ENCODE data around the gene GPR75. TPM values are rescaled to one million over a fixed set of nuclear protein-coding genes. Genes with fewer than 3 reads are reported as not detected.

GPR75 gene
- total and polyA plus RNA-seq, 2 of the 8 experiments (the other 6 are each of a cell fraction or from before 2014, with no cell fraction given): 3.5 to 4.3 TPM

DNA sequence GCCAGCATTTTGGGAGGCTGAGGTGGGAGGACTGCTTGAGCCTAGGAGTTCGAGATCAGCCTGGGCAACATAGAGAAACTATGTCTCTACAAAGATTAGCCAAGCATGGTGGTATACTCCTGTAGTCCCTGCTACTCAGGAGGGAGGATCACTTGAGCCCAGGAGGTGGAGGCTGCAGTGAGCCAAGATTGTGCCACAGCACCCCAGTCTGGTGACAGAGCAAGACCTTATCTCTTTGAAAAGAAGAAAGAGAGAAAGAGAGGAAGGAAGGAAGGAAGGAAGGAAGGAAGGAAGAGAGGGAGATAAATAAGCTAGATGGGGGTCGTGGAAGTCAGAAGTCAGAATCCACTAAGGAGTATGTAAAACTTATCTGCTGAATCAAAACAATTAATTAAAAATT, 16.2 kb downstream of the GPR75 start:
- no peak overlapping the region for H3K14ac ChIP-seq (ENCODE audit: insufficient read length)
- H4K8ac ChIP-seq (ENCODE audit: extremely low read depth, insufficient read depth, low read length): no peak overlapping the region
- H3K23me2 ChIP-seq (ENCODE audit: low read depth, low read length): no peaks in the 10 kb centered on the region; the same call in 1 of the 2 replicates
- H4K5ac ChIP-seq (ENCODE audit: insufficient read length, low read depth, low read length): no peak overlapping the region
- no peaks in the 10 kb centered on the region for H3K27me3 ChIP-seq (replicated peaks in 1 of 4; ENCODE audit: control insufficient read depth in 3 of 4, extremely low read depth in 1 of 4, insufficient read depth in 3 of 4, low read length in 3 of 4)
- no peak overlapping the region for H3K56ac ChIP-seq (replicated peaks; ENCODE audit: insufficient read length, low read depth, low read length)
- no peaks in the 10 kb centered on the region for H3K79me2 ChIP-seq (ENCODE audit: control insufficient read depth in 1 of 2, insufficient read depth in 2 of 2, low read length in 2 of 2)
- H3K23ac ChIP-seq (ENCODE audit: insufficient read length): no peak overlapping the region
- WGBS, 2 experiments (ENCODE audit: extremely low coverage in 1 of 2, insufficient coverage in 1 of 2, insufficient read length in 1 of 2, insufficient replicate concordance in 2 of 2, low coverage in 1 of 2, low lambda C conversion rate in 2 of 2, missing lambda C conversion rate in 1 of 2): 83% methylated on average over 2 of the region's 2 CpGs; no CpG with 5 or more reads in 1 of the 2 experiments
- no peak overlapping the region for H3K4me2 ChIP-seq (ENCODE audit: insufficient read depth in 1 of 2, low read depth in 2 of 2, low read length in 2 of 2)
- no peak overlapping the region for H3K9ac ChIP-seq (replicated peaks in 1 of 4; ENCODE audit: extremely low read depth in 1 of 4, low read depth in 3 of 4, low read length in 3 of 4)
- no peaks in the 10 kb centered on the region for H3K79me1 ChIP-seq (ENCODE audit: low read depth, low read length)
- ChIA-PET CTCF (ENCODE audit: partially characterized antibody) (no interaction called here), POLR2A (ENCODE audit: partially characterized antibody) (interaction anchor here (0.7 kb wide), 1 partner anchor 715 kb away, joined by 3 read pairs; no protein-coding TSS in a partner anchor)
- peaks cover 2 to 3% of the 10 kb centered on the region in 2 experiments; a peak in 1 of 4 replicates for H3K9me3 ChIP-seq (ENCODE audit: insufficient read depth in 2 of 2, low read depth in 1 of 2, low read length in 1 of 2)
- H2AK5ac ChIP-seq (ENCODE audit: low read depth, low read length): no peak overlapping the region
- FAIRE-seq (no peak), DNase-seq (ENCODE audit: low read depth in 1 of 2, low spot score in 2 of 2) (no peak)
- no peak overlapping the region for H4K91ac ChIP-seq (replicated peaks; ENCODE audit: insufficient read length, low read length)
- no peaks in the 10 kb centered on the region for H4K20me1 ChIP-seq (replicated peaks in 1 of 2; ENCODE audit: control insufficient read depth in 1 of 2, insufficient read depth in 2 of 2, low read length in 2 of 2)
- H2BK12ac ChIP-seq (ENCODE audit: low read depth, low read length): no peak overlapping the region
- H3K27ac ChIP-seq (ENCODE audit: low read depth, low read length): no peak overlapping the region
- H3K4me3 ChIP-seq (ENCODE audit: extremely low read depth in 1 of 4, insufficient read depth in 2 of 4, low read depth in 3 of 4, low read length in 4 of 4): no peak overlapping the region
- H3K4me1 ChIP-seq (replicated peaks in 1 of 4; ENCODE audit: control insufficient read depth in 3 of 4, insufficient read depth in 4 of 4, low read length in 3 of 4): no peaks in the 10 kb centered on the region
- H2AFZ ChIP-seq (ENCODE audit: low read length): no peak overlapping the region
- H2BK15ac ChIP-seq (ENCODE audit: low read length): no peak overlapping the region
- no peak overlapping the region for H3K18ac ChIP-seq (ENCODE audit: extremely low read depth, low read length)
- no peaks in the 10 kb centered on the region for H3K36me3 ChIP-seq (ENCODE audit: control insufficient read depth in 2 of 4, insufficient read depth in 4 of 4, low read length in 3 of 4)
- H3K4ac ChIP-seq (replicated peaks; ENCODE audit: insufficient read length, low read depth, low read length): no peak overlapping the region
- H2BK120ac ChIP-seq (replicated peaks; ENCODE audit: low read depth, low read length): no peak overlapping the region
- H2BK20ac ChIP-seq (ENCODE audit: low read length): no peak overlapping the region
- no peak overlapping the region for H2BK5ac ChIP-seq (ENCODE audit: low read depth, low read length)
- no peak for TF ChIP-seq SIN3A (conservative IDR thresholded peaks at IDR 0.05 in 1 of 2, IDR thresholded peaks at IDR 0.05 in 1 of 2; ENCODE audit: low read depth in 1 of 2, low read length in 2 of 2)
- no peak for TF ChIP-seq SIX5 (IDR thresholded peaks at IDR 0.05; ENCODE audit: low read depth, low read length)
- TF ChIP-seq, protein P1, sequence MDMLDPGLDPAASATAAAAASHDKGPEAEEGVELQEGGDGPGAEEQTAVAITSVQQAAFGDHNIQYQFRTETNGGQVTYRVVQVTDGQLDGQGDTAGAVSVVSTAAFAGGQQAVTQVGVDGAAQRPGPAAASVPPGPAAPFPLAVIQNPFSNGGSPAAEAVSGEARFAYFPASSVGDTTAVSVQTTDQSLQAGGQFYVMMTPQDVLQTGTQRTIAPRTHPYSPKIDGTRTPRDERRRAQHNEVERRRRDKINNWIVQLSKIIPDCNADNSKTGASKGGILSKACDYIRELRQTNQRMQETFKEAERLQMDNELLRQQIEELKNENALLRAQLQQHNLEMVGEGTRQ (IDR thresholded peaks at IDR 0.05; ENCODE audit: low read length): no peak
- no peak for TF ChIP-seq HDAC6 (IDR thresholded peaks at IDR 0.05; ENCODE audit: low read depth, low read length)
- no peak for TF ChIP-seq JUN (IDR thresholded peaks at IDR 0.05; ENCODE audit: low read depth, low read length)
- TF ChIP-seq CHD1 (IDR thresholded peaks at IDR 0.05; ENCODE audit: low read depth, low read length): no peak
- TF ChIP-seq, protein P2, sequence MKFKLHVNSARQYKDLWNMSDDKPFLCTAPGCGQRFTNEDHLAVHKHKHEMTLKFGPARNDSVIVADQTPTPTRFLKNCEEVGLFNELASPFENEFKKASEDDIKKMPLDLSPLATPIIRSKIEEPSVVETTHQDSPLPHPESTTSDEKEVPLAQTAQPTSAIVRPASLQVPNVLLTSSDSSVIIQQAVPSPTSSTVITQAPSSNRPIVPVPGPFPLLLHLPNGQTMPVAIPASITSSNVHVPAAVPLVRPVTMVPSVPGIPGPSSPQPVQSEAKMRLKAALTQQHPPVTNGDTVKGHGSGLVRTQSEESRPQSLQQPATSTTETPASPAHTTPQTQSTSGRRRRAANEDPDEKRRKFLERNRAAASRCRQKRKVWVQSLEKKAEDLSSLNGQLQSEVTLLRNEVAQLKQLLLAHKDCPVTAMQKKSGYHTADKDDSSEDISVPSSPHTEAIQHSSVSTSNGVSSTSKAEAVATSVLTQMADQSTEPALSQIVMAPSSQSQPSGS (IDR thresholded peaks at IDR 0.05; ENCODE audit: low read length): no peak
- TF ChIP-seq TBP (IDR thresholded peaks at IDR 0.05; ENCODE audit: low read depth, low read length): no peak
- TF ChIP-seq EGR1 (IDR thresholded peaks at IDR 0.05; ENCODE audit: borderline replicate concordance, low read depth, low read length): no peak
- no peak for TF ChIP-seq MAFK (IDR thresholded peaks at IDR 0.05; ENCODE audit: low read depth, low read length)
- no peak for TF ChIP-seq TEAD4 (IDR thresholded peaks at IDR 0.05; ENCODE audit: low read depth, low read length)
- TF ChIP-seq SP4 (IDR thresholded peaks at IDR 0.05; ENCODE audit: low read length): no peak

All from H1 (cell line).